ENCODE results near the gene ITPRIP.
A peak's percentile ranks its signal among the peaks of the same experiment; 100 is the strongest.

ITPRIP gene

DNA sequence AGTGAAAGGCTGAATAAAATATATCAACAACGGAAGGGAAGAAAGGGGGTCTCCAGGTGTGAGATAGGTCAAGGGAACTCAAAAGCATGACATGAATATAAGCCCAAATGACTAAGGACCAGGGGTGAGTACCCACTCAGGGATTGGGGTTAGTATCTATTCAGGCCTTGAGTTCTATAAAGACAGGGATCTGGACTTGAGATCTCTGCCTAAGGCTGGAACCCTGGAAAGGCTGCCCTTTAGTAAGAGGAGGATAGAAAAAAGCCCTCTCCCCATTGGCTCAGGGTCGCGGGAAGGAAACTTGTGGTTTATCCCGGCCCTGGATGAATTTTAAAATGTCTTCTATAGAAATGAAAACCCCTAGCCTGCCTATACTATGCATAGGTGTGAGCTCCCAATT, 2.4 kb upstream of the ITPRIP start:
- no peak for DNase-seq (ENCODE audit: low spot score)

- DNase-seq (ENCODE audit: low spot score): peak; percentile 80
These were observed 1.9 kb upstream of the ITPRIP start for GRCh38 chr10:104340111-104340526.

DNA sequence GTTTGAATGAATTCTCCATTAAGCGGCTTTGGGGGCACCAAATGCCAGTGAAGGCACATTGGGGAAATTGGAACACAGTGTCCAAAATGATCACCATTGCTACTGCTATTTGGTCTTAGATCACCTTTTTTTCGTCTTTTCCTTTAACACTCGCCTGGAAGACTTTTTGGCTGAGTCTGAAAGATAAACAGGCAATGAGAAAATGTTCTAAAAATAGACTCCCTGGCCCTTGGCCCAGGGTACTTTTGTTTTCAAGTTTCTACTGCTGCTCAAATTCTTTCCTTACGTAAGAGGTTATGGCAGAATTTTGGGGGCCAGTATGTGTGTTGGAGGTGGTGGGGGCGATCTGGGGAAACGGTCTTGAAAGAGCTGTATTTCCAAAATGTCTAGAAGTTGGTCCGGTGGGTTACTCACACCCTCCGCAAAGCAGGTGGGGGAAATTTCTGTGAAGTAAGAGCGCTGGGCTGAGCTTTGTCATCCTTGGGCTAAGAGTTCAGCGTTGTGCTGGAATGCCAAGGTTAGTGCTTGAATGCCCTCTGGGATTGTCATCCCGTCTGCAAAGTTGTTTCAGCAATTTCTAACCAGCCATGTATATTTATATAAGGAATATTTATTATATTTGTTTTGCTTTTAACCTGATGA, 1.3 kb upstream of the ITPRIP start:
- no peak for DNase-seq (ENCODE audit: low spot score)

- no peak for DNase-seq (ENCODE audit: low spot score)
These were observed 712 bp downstream of the ITPRIP start for GRCh38 chr10:104337521-104337984.

DNA sequence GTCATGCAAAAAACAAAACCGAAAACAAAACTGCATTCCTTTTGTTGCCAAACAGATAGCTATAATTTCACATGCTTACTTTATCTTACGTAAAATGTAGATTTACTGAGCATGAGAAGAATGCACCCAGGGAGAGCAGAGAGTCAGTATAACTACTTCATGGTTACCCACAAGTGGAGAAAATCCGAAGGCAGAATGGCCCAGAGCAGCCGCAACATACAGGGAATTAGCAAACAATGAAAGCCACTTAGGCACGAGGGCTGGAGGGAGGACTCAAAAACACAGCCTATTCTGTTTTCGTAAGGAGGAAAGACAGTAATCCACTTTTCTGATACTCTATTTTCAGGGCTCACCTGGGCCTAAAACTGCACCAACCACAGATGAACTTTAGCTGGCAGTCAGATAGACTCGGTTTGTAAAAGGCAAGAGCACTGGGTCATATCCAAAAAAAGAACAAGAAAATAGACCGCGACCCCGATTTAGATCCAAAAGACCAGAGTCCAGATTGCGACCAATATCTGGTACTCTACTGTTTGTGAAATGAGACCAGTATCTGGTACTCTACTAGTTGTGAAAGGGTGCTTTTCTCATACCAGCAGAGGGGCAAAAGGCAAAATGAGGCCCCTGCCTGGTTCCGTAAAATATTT, 1.3 kb downstream of the ITPRIP start:
- no peak for DNase-seq (ENCODE audit: low spot score)

- DNase-seq (ENCODE audit: low spot score): no peak
These were observed 3.2 kb downstream of the ITPRIP start for GRCh38 chr10:104334965-104335650.

DNA sequence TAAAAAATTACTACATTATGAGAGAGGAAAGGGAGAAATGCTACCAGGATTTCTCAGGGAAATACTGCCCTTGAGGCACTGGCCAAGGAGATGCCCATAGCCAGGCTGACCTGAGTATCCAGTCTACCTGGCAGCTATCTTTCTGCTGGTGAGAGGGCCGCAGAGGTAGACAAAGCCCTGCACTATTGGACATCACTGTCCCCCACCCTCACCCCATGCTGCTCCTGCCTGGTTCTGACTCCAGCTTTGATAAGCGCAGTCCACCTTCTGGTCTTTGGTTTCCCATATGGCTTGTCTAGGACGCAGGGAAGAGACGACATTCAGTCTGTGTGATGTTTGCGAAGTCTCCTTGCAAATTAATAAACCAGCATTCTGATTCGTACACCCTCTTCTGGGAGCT, 3.7 kb downstream of the ITPRIP start:
- DNase-seq (ENCODE audit: low spot score): no peak

GRCh38 chr10:104333728-104334373, 4.4 kb downstream of the ITPRIP start:
- no peak for DNase-seq (ENCODE audit: low spot score)

DNA sequence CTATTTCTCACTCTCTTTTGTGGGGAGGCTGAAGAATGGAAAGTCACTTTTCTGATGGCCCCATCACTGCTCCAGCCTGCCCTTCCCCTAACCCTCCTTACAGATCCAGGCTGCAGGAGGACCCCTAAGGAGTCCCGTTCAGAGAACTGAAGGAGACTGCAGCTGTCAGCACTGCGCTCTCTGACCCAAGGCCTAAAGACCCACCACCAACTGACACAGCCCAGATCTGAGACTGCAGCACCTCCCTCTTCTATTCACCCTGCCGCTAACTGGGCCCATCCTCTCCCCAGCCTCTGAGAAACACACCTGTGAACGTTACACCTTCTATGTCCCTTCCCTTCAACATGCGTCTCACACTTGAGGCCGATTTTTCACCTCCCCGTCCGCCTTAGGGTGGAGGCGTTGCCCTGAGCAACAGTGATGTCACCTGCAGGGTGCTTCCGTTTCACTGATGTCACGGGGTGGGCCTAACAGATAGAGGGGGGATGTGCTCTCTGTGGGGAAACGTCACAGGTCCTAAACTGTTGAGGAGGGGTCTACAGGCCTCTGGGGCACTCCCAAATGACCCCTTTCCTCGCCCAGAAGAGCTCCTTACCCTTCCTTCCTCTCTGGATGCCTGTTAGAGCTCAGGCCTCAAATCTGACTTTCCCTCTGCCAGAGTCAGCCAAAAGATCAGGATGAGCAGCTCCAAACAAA, 5.1 kb downstream of the ITPRIP start:
- no peak for DNase-seq (ENCODE audit: low spot score)

DNA sequence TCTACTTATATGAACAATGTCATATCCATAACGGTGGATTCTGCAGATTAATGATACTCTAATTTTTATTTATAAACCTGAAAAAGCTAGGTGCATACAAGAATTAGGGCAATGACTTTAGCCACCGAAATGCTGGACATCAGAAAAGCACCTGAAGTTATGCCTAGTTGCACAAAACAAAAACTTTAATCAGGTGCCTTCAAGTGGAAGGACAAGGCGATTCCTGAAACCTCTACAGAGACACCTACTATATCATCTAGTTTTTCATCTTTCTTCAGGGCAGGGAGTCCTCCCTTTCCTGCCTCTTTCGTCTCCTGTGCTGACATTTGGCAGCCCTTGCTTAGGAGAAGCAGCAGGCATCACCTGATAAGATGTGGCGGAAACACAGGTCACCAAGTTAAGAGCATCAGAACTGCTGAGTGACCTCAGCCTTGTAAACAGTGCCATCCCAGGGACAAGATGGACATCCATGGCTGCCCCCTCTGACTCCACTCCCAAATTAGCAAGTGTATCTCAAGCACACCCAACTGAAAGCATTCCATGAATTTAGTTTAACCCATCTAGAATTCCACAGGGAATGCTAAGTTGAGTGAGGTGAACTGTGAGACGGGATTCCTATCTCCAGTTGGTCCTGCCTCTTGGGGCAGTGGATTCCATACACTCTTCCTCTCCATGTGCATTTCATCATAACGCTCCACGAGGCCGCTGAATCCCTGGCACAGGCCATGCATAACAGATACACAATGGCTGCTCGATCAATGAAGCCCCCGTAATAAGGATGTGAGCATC, 5.8 kb downstream of the ITPRIP start:
- peak; percentile 72 for DNase-seq (ENCODE audit: low spot score)

GRCh38 chr10:104331208-104331838, 6.9 kb downstream of the ITPRIP start:
- no peak for DNase-seq (ENCODE audit: low spot score)

GRCh38 chr10:104330168-104331110, 7.8 kb downstream of the ITPRIP start:
- DNase-seq (ENCODE audit: low spot score): no peak

DNA sequence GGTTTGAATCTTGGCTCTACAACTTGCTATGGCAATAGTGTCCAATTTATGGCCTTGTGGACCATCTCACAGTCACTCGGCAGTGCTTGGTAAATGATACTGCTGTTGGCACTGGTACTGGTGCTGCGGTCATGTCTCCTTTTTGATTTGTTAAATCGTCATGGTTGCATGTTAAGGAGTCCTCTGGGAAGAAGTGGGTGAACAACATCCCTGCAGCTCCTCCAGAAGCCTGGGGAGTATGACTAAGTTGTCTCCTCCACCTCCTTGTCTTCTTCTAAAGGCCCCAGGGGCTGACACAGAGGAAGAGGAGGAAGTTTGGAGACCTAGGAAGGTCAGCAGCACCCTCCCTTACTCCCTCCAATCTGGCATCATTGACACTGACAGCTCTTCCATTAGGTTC, 8.5 kb downstream of the ITPRIP start:
- DNase-seq (ENCODE audit: low spot score): no peak

GRCh38 chr10:104328896-104329710, 9.2 kb downstream of the ITPRIP start:
- DNase-seq (ENCODE audit: low spot score): peak; percentile 65

DNA sequence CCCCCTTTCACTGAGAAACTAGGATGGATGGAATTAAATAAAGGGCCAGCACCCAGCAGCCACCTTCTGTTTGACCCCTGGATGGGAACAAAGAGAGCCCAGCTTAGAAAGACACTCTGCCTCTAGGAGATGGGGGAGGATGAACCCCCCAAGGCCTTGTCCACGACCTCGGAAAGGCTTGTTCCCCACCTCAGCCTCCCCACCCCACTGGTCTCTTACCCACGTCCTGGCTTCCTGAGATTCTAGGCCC, 9.7 kb downstream of the ITPRIP start:
- DNase-seq (ENCODE audit: low spot score): no peak

- DNase-seq (ENCODE audit: low spot score): no peak
These were observed 10.3 kb downstream of the ITPRIP start for GRCh38 chr10:104327745-104328645.

GRCh38 chr10:104326991-104327610, 11.2 kb downstream of the ITPRIP start:
- no peak for DNase-seq (ENCODE audit: low spot score)

Measured in hematopoietic multipotent progenitor cell treated with erythropoietin and hydrocortisone succinate and interleukin-3 and kit ligand, for 15 days (in vitro differentiated cells).